Activated CD4-positive, alpha-beta T cell treated with anti-CD3 and anti-CD28 coated beads, Interleukin-10, Interleukin-2, amounts not matched to agents 100 ng/mL and 50 ng/mL, durations not matched to agents 16 hours and 8 hours (primary cell): ENCODE measurements around the gene ZFP36.
"Not testable (repeated sequence)": the region's sequence is repeated elsewhere in the genome, so short reads cannot be mapped to it uniquely, and the experiment has no call there.

Experiments
- DNase-seq: peaks from one replicate; pipeline ENCODE4 v3.0.0-alpha.2; 2020

The ZFP36 gene

DNA sequence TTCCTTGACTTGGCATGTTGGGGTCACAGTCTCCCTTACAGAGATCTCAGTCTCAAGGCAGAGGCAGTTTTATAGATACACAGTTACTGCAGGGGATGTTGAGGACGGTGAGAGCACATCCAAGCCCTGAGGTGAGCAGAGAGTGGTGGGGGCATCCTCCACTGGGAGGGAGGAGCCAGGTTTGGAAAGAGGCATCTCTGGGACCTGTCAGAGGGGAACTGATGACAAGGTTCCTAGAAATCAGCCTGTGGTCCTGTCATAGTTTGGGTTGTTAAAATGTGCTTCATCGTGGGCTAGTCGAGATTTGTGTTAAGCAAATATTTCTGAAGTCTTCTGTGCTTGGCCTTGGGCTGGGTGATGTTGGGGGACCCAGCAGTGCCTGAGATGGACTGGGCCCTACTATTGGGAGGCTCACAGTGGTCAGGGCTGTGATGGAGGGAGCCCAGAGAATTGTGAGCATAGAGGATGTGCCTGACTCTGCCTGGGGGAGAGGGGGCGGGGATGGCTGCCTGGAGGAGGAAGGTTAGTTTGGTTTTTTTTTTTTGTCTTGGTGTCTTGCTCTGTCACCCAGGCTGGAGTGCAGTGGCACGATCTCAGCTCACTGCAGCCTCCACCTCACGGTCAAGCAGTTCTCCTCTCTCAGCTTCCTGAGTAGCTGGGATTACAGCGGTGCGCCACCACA, 42.6 kb downstream of the ZFP36 start:
- no peak for DNase-seq

DNA sequence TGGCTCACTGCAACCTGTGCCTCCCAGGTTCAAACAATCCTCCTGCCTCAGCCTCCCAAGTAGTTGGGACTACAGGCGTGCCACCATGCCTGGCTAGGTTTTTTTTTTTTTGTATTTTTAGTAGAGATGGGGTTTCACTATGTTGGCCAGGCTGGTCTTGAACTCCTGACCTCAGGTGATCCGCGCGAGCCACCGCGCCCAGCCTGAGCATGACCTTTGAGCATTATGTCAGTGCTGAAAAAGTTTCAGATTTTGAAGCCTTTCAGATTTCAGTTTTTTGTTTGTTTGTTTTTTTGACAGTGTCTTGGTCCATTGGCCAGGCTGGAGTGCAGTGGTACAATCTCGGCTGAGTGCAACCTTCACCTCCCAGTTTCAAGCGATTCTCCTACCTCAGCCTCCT, 44.6 kb downstream of the ZFP36 start:
- DNase-seq = not testable (repeated sequence)
